Measurements from ENCODE around the gene IFT81.
"Not testable (repeated sequence)": the region's sequence is repeated elsewhere in the genome, so short reads cannot be mapped to it uniquely, and the experiment has no call there.

IFT81 gene

GRCh38 chr12:110108309-110109036 lies 15.7 kb upstream of the IFT81 start:
- DNase-seq = no peak

DNA sequence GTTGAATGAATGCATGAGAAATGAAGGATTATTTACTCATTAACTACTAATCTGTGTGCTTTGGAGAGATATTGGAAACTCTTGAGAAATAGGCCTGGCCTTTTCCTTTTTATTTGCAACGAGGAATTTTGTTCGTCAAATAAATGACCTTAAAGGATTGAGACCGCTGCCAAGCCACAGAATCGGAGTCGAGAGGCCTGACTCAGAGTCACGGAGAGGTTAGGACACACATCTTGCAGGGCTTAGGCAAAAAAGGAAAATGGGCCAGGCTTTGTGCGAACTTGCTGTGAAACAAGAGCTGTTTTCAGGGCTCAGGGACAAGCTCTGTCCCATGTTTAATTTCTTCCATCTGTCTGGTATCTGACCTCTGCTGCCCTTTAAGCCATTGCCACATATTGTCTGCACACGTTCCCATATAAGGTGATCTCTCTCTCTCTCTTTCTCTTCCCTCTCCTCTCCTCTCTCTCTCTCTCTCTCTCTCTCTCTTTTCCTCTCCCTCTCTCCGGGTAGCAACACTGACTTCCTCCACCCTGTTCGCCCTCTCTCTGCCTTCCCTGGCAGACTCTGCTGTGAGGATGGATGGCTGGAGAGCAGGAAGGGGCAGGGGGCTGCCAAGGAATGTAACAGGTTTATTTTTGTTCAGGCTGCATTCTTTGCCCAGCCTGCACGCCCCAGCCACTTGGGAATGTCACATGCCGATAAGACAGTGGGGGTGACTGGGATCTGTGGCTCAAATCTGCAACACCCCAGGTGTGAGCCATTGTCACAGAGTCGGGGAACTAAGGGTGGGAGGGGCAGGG lies 14.9 kb upstream of the IFT81 start:
- DNase-seq = no peak

DNA sequence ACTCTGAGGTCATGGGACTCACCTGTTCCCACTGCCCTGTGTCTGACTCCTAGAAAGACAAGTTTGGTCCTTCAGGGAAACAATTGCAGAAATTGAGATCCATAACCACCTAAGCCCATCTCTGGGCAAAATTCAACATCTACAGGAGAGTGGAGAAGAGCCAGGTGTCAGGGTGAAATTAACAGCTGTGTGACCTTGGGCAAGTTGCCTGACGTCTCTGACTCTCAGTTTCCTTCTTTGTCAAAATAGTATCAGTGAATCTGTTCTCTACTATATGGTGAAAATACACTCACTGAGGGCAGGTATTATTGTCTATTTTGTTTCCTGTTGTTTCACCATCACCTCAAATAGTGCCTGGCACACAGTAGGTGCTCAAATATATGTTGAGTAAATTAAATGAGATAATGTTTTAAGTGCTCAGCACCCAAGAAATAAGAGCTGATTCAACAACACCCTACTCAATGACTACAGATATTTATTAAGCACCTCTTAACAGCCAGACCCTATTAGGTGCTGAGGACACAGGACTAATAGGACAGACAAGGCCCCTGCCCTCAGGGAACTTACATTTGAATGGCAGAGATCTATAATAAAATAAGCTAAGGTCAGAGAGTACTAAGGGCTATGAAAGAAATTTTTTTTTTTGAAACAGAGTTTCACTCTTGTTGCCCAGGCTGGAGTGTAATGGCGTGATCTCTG lies 14.2 kb upstream of the IFT81 start:
- DNase-seq = no peak

GRCh38 chr12:110111476-110112334 lies 12.5 kb upstream of the IFT81 start:
- DNase-seq = no peak

- no peak for DNase-seq
These were observed 11.9 kb upstream of the IFT81 start for GRCh38 chr12:110112335-110112660.

- no peak for DNase-seq
These were observed 9.6 kb upstream of the IFT81 start for GRCh38 chr12:110114528-110114937.

- DNase-seq = no peak
These were observed 8.5 kb upstream of the IFT81 start for GRCh38 chr12:110115675-110116074.

- no peak for DNase-seq
These were observed 7.5 kb upstream of the IFT81 start for GRCh38 chr12:110116623-110117022.

DNA sequence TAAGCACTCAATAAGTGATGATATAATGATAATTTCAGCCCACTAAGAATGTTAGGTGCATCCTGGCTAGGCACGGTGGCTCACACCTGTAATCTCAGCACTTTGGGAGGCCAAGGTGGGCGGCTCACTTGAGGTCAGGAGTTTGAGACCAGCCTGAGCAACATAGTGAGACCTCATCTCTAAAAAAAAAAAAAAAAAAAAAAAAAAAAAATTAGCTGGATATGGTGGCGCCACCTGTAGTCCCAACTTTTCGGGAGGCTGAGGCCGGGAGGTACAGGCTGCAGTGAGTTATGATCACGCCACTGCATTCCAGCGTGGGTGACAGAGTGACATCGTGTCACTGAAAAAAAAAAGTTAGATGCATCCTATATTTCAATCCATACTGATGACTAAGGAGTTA lies 6.9 kb upstream of the IFT81 start:
- not testable (repeated sequence) for DNase-seq

GRCh38 chr12:110117956-110118685 lies 6.0 kb upstream of the IFT81 start:
- DNase-seq = no peak

- DNase-seq = no peak
These were observed 1.2 kb upstream of the IFT81 start for GRCh38 chr12:110122929-110123328.

DNA sequence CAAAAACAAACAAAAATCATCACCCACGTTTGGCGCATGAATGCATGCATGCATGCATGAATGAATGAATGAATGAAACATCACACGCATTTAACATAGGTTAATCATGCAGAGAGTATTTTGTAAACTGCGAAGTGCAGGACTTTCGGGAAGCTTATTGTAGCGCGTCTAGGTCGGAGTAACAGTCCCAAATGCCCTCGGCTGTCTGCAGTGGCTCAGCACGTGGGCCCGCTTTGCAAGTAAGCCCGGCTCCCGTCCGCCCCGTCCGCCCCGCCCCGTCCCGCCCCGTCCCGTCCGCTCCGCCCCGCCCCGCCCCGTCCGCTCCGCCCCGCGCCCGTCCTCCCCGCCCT lies 263 bp upstream of the IFT81 start:
- no peak for DNase-seq

GRCh38 chr12:110126557-110126956 lies 2.4 kb downstream of the IFT81 start:
- no peak for DNase-seq

GRCh38 chr12:110134691-110135411 lies 10.7 kb downstream of the IFT81 start:
- DNase-seq = no peak

GRCh38 chr12:110135806-110136205 lies 11.6 kb downstream of the IFT81 start:
- no peak for DNase-seq

- no peak for DNase-seq
These were observed 13.6 kb downstream of the IFT81 start for GRCh38 chr12:110137786-110138185.

- DNase-seq = no peak
These were observed 17.2 kb downstream of the IFT81 start for GRCh38 chr12:110141389-110141788.

- DNase-seq = no peak
These were observed 22.8 kb downstream of the IFT81 start for GRCh38 chr12:110146986-110147385.

GRCh38 chr12:110149086-110149660 lies 25.0 kb downstream of the IFT81 start:
- DNase-seq = no peak

- DNase-seq = no peak
These were observed 32.6 kb downstream of the IFT81 start for GRCh38 chr12:110156766-110157165.

DNA sequence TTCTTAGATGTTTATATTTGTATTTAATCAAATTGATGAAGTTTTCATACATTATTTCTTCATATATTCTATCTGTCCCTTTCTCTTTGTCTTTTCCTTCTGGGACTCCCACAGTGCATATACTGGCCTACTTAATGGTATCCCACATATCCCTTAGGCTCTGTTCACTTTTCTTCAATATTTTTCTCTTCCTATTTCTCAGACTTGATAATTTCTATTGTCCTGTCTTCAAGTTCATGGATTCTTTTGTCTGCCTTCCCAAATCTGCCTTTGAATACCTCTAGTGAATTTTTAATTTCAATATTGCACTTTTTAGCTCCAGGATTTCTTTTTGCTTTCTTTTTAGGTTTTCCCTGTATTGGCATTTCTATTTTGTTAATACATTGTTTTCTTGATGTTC lies 33.4 kb downstream of the IFT81 start:
- DNase-seq = no peak
